H1 (cell line): ENCODE measurements around the gene CRADD. TPM values are rescaled to one million over a fixed set of nuclear protein-coding genes. Genes with fewer than 3 reads are reported as not detected.

Experiments used
- CTCF ChIA-PET: fragments of 300-600 bp; sonication (Branson Sonifier 250); formaldehyde crosslinking; loops from one replicate; lab custom pipeline; 2021; ENCODE audit not compliant: partially characterized antibody; lab: Charles Lee
- POLR2A ChIA-PET: fragments of 300-600 bp; sonication (Branson Sonifier 250); formaldehyde crosslinking; loops from one replicate; lab custom pipeline; 2021; ENCODE audit warnings: inconsistent platforms; ENCODE audit not compliant: partially characterized antibody; lab: Charles Lee
- DNase-seq, 2 experiments: peaks; one replicate each; pipeline versions ENCODE4 v3.0.0 to v3.0.0-alpha.2; 2010 to 2022; ENCODE audit warnings: low spot score in 2 of 2, low read depth in 1 of 2, mixed read lengths in 1 of 2
- FAIRE-seq: peaks from 2 replicates; lab custom pipeline; 2011; peaks lifted over from hg19 to GRCh38; lab: Jason Lieb, UNC
- H2AFZ ChIP-seq: 2 replicates; pipeline ENCODE4 v1.8.1; 2012; ENCODE audit warnings: low read length, inconsistent platforms
- H2AK5ac ChIP-seq: 2 replicates; pipeline ENCODE4 v1.6.1; 2013; ENCODE audit warnings: low read depth, low read length
- H2BK120ac ChIP-seq: replicated peaks from 2 replicates; pipeline ENCODE3; 2013; ENCODE audit warnings: low read depth, low read length, inconsistent platforms
- H2BK12ac ChIP-seq: 2 replicates; pipeline ENCODE4 v1.6.1; 2013; ENCODE audit warnings: low read depth, low read length
- H2BK15ac ChIP-seq: 2 replicates; pipeline ENCODE4 v1.6.1; 2013; ENCODE audit warnings: low read length
- H2BK20ac ChIP-seq: 2 replicates; pipeline ENCODE4 v1.6.1; 2013; ENCODE audit warnings: low read length
- H2BK5ac ChIP-seq: 2 replicates; pipeline ENCODE4 v1.6.1; 2013; ENCODE audit warnings: low read depth, low read length
- H3K14ac ChIP-seq: 2 replicates; pipeline ENCODE4 v1.6.1; 2013; ENCODE audit warnings: inconsistent platforms; ENCODE audit not compliant: insufficient read length
- H3K18ac ChIP-seq: 2 replicates; pipeline ENCODE4 v1.6.1; 2013; ENCODE audit warnings: low read length; ENCODE audit errors: extremely low read depth
- H3K23ac ChIP-seq: 2 replicates; pipeline ENCODE4 v1.6.1; 2013; ENCODE audit warnings: inconsistent platforms; ENCODE audit not compliant: insufficient read length
- H3K23me2 ChIP-seq: 2 replicates; pipeline ENCODE4 v1.6.1; 2013; ENCODE audit warnings: low read depth, low read length
- H3K27ac ChIP-seq: 2 replicates; pipeline ENCODE4 v1.6.1; 2011; ENCODE audit warnings: low read depth, low read length, inconsistent platforms
- H3K27me3 ChIP-seq, 4 experiments: replicated peaks in 1 of 4; 1 replicate in 1 of 4; 2 replicates in 3 of 4; pipeline versions ENCODE4 v1.6.1 to v1.8.1; 2011 to 2013; ENCODE audit warnings: low read length in 3 of 4, mild to moderate bottlenecking in 3 of 4, inconsistent platforms in 2 of 4, mixed read lengths in 2 of 4, moderate library complexity in 1 of 4; ENCODE audit not compliant: control insufficient read depth in 3 of 4, insufficient read depth in 3 of 4; ENCODE audit errors: extremely low read depth in 1 of 4
- H3K36me3 ChIP-seq, 4 experiments: 2 replicates each; pipeline versions ENCODE4 v1.6.1 to v1.8.1; 2011 to 2013; ENCODE audit warnings: mild to moderate bottlenecking in 4 of 4, low read length in 3 of 4, moderate library complexity in 2 of 4, control low read depth in 1 of 4, inconsistent platforms in 1 of 4; ENCODE audit not compliant: insufficient read depth in 4 of 4, control insufficient read depth in 2 of 4
- H3K4ac ChIP-seq: replicated peaks from 2 replicates; pipeline ENCODE3; 2013; ENCODE audit warnings: low read length, low read depth, mixed read lengths, inconsistent platforms; ENCODE audit not compliant: insufficient read length
- H3K4me1 ChIP-seq, 4 experiments: replicated peaks in 1 of 4; 1 replicate in 1 of 4; 2 replicates in 3 of 4; pipeline versions ENCODE4 v1.6.1 to v1.8.1; 2011 to 2013; ENCODE audit warnings: low read length in 3 of 4, inconsistent platforms in 2 of 4, mixed read lengths in 1 of 4; ENCODE audit not compliant: insufficient read depth in 4 of 4, control insufficient read depth in 3 of 4
- H3K4me2 ChIP-seq, 2 experiments: 2 replicates each; pipeline versions ENCODE4 v1.6.1 to v1.8.1; 2011 to 2013; ENCODE audit warnings: low read depth in 2 of 2, low read length in 2 of 2, control low read depth in 1 of 2, inconsistent platforms in 1 of 2, mild to moderate bottlenecking in 1 of 2; ENCODE audit not compliant: insufficient read depth in 1 of 2
- H3K4me3 ChIP-seq, 4 experiments: fragments of 200-600, 300-600 bp in 1 of 4; sonication (generic), shearing (Covaris generic), sonication (Bioruptor Twin) in 1 of 4; 2 replicates each; pipeline versions ENCODE4 v1.5.1 to v1.8.1; 2011 to 2016; ENCODE audit warnings: low read length in 4 of 4, low read depth in 3 of 4, control low read depth in 2 of 4, inconsistent platforms in 2 of 4, mild to moderate bottlenecking in 2 of 4, mixed read lengths in 1 of 4, moderate library complexity in 1 of 4; ENCODE audit not compliant: insufficient read depth in 2 of 4; ENCODE audit errors: extremely low read depth in 1 of 4
- H3K56ac ChIP-seq: replicated peaks from 2 replicates; pipeline ENCODE3; 2013; ENCODE audit warnings: low read depth, mild to moderate bottlenecking, mixed read lengths, low read length, inconsistent platforms; ENCODE audit not compliant: insufficient read length
- H3K79me1 ChIP-seq: 2 replicates; pipeline ENCODE4 v1.6.1; 2013; ENCODE audit warnings: low read depth, low read length, control low read depth
- H3K79me2 ChIP-seq, 2 experiments: 2 replicates each; pipeline versions ENCODE4 v1.6.1 to v1.8.1; 2012 to 2013; ENCODE audit warnings: low read length in 2 of 2, mild to moderate bottlenecking in 2 of 2, inconsistent platforms in 1 of 2; ENCODE audit not compliant: insufficient read depth in 2 of 2, control insufficient read depth in 1 of 2
- H3K9ac ChIP-seq, 4 experiments: replicated peaks in 1 of 4; 1 replicate in 1 of 4; 2 replicates in 3 of 4; pipeline versions ENCODE4 v1.6.1 to v1.8.1; 2011 to 2013; ENCODE audit warnings: low read depth in 3 of 4, low read length in 3 of 4, control low read depth in 2 of 4, mild to moderate bottlenecking in 2 of 4, moderate library complexity in 2 of 4, inconsistent platforms in 1 of 4; ENCODE audit errors: extremely low read depth in 1 of 4
- H3K9me3 ChIP-seq, 2 experiments: 2 replicates each; pipeline versions ENCODE4 v1.6.1 to v1.8.1; 2012 to 2013; ENCODE audit warnings: mild to moderate bottlenecking in 2 of 2, moderate library complexity in 2 of 2, control low read depth in 1 of 2, inconsistent platforms in 1 of 2, low read depth in 1 of 2, low read length in 1 of 2, mixed read lengths in 1 of 2; ENCODE audit not compliant: insufficient read depth in 2 of 2
- H4K20me1 ChIP-seq, 2 experiments: replicated peaks in 1 of 2; 2 replicates each; pipeline versions ENCODE3 to v1.8.1; 2011 to 2013; ENCODE audit warnings: inconsistent platforms in 2 of 2, low read length in 2 of 2, mild to moderate bottlenecking in 1 of 2; ENCODE audit not compliant: insufficient read depth in 2 of 2, control insufficient read depth in 1 of 2
- H4K5ac ChIP-seq: 2 replicates; pipeline ENCODE4 v1.6.1; 2013; ENCODE audit warnings: low read length, low read depth, mixed read lengths, inconsistent platforms; ENCODE audit not compliant: insufficient read length
- H4K8ac ChIP-seq: 2 replicates; pipeline ENCODE4 v1.8.0; 2013; ENCODE audit warnings: mild to moderate bottlenecking, moderate library complexity, low read length, inconsistent platforms; ENCODE audit not compliant: insufficient read depth; ENCODE audit errors: extremely low read depth
- H4K91ac ChIP-seq: replicated peaks from 2 replicates; pipeline ENCODE3; 2013; ENCODE audit warnings: low read length, mixed read lengths, inconsistent platforms; ENCODE audit not compliant: insufficient read length
- ASH2L ChIP-seq: fragments of 200-600, 300-600 bp; sonication (generic); IDR thresholded peaks from one replicate; pipeline ENCODE4 v1.7.1; 2017; ENCODE audit warnings: low read length
- CEBPB ChIP-seq: IDR thresholded peaks from 2 replicates; pipeline ENCODE4 v1.6.1; 2012; ENCODE audit warnings: low read depth, low read length
- JUND ChIP-seq: IDR thresholded peaks from 2 replicates; pipeline ENCODE4 v1.6.1; 2011; ENCODE audit warnings: mild to moderate bottlenecking, improper control_type of control experiment, low read length
- KDM5A ChIP-seq: fragments of 200-600 bp; IDR thresholded peaks from 2 replicates; pipeline ENCODE4 v1.7.1; 2012; ENCODE audit warnings: mild to moderate bottlenecking, low read length, inconsistent platforms, mixed read lengths
- POLR2A ChIP-seq, 2 experiments: IDR thresholded peaks; 1 replicate in 1 of 2; 2 replicates in 1 of 2; pipeline ENCODE4 v1.6.1; 2011; ENCODE audit warnings: low read depth in 2 of 2, low read length in 2 of 2, mild to moderate bottlenecking in 2 of 2; ENCODE audit errors: control extremely low read depth in 1 of 2
- RXRA ChIP-seq: IDR thresholded peaks from 2 replicates; pipeline ENCODE4 v1.6.1; 2011; ENCODE audit warnings: low read depth, mild to moderate bottlenecking, low read length, moderate library complexity; ENCODE audit not compliant: insufficient read depth
- SIN3A ChIP-seq, 2 experiments: IDR thresholded peaks in 1 of 2; conservative IDR thresholded peaks in 1 of 2; 2 replicates each; pipeline ENCODE4 v1.6.1; 2011 to 2012; ENCODE audit warnings: low read length in 2 of 2, improper control_type of control experiment in 1 of 2, low read depth in 1 of 2, mild to moderate bottlenecking in 1 of 2
- SP2 ChIP-seq: IDR thresholded peaks from 2 replicates; pipeline ENCODE4 v1.6.1; 2012; ENCODE audit warnings: mild to moderate bottlenecking, low read length, inconsistent platforms
- SP4 ChIP-seq: IDR thresholded peaks from 2 replicates; pipeline ENCODE4 v1.6.1; 2012; ENCODE audit warnings: low read length, inconsistent platforms
- TCF12 ChIP-seq: IDR thresholded peaks from 2 replicates; pipeline ENCODE4 v1.6.1; 2011; ENCODE audit warnings: low read depth, mild to moderate bottlenecking, low read length
- TEAD4 ChIP-seq: IDR thresholded peaks from 2 replicates; pipeline ENCODE4 v1.6.1; 2012; ENCODE audit warnings: low read depth, low read length, inconsistent platforms, mixed read lengths
- WGBS, 2 experiments: shearing (Covaris generic) in 1 of 2; methylation state at CpG; one replicate each; pipeline versions ENCODE4 v1.1.6 to v1.1.7; 2013 to 2015; ENCODE audit warnings: low lambda C conversion rate in 2 of 2, mixed read lengths in 2 of 2, inconsistent platforms in 1 of 2, low coverage in 1 of 2, missing lambda C conversion rate in 1 of 2; ENCODE audit not compliant: insufficient replicate concordance in 2 of 2, insufficient coverage in 1 of 2, insufficient read length in 1 of 2; ENCODE audit errors: extremely low coverage in 1 of 2, missing lambda C conversion rate in 1 of 2; 5-methylcytosine and 5-hydroxymethylcytosine counted together
- polyA plus RNA-seq, 7 experiments: library from polyadenylated mRNA; depleted of rRNA in 3 of 7; stranded (reverse) in 5 of 7; unstranded in 2 of 7; fragments of >200 nt in 5 of 7; fragments of 200-250 nt in 2 of 7; gene quantifications; 1 replicate in 5 of 7; 2 replicates in 1 of 7; 4 replicates in 1 of 7; pipeline versions ENCODE4 v1.2.1 to v1.2.3, GENCODE V29; 2011 to 2013; ENCODE audit warnings: missing spikeins in 2 of 7, mixed read lengths in 2 of 7
- total RNA-seq: library from RNA; stranded (reverse); fragmentation: NEBNext Ultra II Directional; extraction: Animal tissue kit (Norgen Biotek cat#: 25700); gene quantifications from 2 replicates; pipeline ENCODE4 v1.2.1, GENCODE V29; 2021
- TF ChIP-seq, protein P1 (sequence below): IDR thresholded peaks from 2 replicates; pipeline ENCODE4 v1.6.1; 2011; ENCODE audit warnings: low read depth, mild to moderate bottlenecking, low read length; ENCODE audit not compliant: insufficient read depth
- TF ChIP-seq, protein P2 (sequence below), 3 experiments: IDR thresholded peaks; 1 replicate in 2 of 3; 2 replicates in 1 of 3; pipeline versions ENCODE4 v1.5.1 to v1.6.1; 2011; ENCODE audit warnings: low read length in 3 of 3, mild to moderate bottlenecking in 3 of 3, inconsistent platforms in 2 of 3, low read depth in 1 of 3, moderate library complexity in 1 of 3; ENCODE audit not compliant: insufficient read depth in 1 of 3; ENCODE audit errors: control extremely low read depth in 1 of 3

The CRADD gene
- total and polyA plus RNA-seq, 2 of the 8 experiments (the other 6 are each of a cell fraction or from before 2014, with no cell fraction given), result 8.1 to 15.4 TPM

DNA sequence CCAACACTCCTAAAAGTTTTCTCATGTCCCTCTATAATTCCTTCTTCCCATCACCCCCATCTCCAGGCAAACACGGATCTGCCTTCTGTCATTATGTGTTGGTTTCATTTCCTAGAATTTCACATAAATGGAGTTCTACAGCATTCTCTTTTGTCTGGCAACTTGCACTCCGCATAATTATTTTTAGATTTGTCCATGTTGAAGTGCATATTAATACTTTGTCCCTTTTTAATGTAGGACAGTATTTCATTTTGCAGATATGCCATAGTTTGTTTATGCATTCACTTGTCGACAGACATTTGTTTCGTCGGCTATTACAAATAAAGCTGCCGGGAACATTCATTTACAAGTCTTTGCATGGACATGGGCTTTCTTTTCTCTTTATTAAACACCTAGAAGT is 150.0 kb downstream of the CRADD start:
- no peak overlapping the region for H2AK5ac ChIP-seq
- no peak overlapping the region for H4K8ac ChIP-seq
- no peak overlapping the region for H2AFZ ChIP-seq
- no peaks in the 10 kb centered on the region for H3K79me2 ChIP-seq
- no peaks in the 10 kb centered on the region; a peak in 1 of 7 replicates for H3K27me3 ChIP-seq
- no peak for FAIRE-seq
- no peak overlapping the region for H2BK15ac ChIP-seq
- H3K4me1 ChIP-seq, result peaks cover 2 to 10% (median 6%) of the 10 kb centered on the region in 4 experiments; a peak in 5 of 7 replicates
- H3K4me3 ChIP-seq, result no peak overlapping the region
- TF ChIP-seq ASH2L (no peak), POLR2A (IDR thresholded peaks at IDR 0.05; ENCODE audit: control extremely low read depth in 1 of 2, low read depth in 2 of 2, low read length in 2 of 2) (no peak), TEAD4 (no peak), SIN3A (conservative IDR thresholded peaks at IDR 0.05 in 1 of 2, IDR thresholded peaks at IDR 0.05 in 1 of 2; ENCODE audit: low read depth in 1 of 2, low read length in 2 of 2) (no peak), TCF12 (no peak), SP4 (no peak), KDM5A (no peak), JUND (no peak), RXRA (no peak), SP2 (no peak), CEBPB (no peak)
- TF ChIP-seq, protein P1, sequence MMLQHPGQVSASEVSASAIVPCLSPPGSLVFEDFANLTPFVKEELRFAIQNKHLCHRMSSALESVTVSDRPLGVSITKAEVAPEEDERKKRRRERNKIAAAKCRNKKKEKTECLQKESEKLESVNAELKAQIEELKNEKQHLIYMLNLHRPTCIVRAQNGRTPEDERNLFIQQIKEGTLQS, result no peak
- TF ChIP-seq, protein P2, sequence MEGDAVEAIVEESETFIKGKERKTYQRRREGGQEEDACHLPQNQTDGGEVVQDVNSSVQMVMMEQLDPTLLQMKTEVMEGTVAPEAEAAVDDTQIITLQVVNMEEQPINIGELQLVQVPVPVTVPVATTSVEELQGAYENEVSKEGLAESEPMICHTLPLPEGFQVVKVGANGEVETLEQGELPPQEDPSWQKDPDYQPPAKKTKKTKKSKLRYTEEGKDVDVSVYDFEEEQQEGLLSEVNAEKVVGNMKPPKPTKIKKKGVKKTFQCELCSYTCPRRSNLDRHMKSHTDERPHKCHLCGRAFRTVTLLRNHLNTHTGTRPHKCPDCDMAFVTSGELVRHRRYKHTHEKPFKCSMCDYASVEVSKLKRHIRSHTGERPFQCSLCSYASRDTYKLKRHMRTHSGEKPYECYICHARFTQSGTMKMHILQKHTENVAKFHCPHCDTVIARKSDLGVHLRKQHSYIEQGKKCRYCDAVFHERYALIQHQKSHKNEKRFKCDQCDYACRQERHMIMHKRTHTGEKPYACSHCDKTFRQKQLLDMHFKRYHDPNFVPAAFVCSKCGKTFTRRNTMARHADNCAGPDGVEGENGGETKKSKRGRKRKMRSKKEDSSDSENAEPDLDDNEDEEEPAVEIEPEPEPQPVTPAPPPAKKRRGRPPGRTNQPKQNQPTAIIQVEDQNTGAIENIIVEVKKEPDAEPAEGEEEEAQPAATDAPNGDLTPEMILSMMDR (IDR thresholded peaks at IDR 0.05; ENCODE audit: control extremely low read depth in 1 of 3, insufficient read depth in 1 of 3, low read depth in 1 of 3, low read length in 3 of 3), result no peak
- no peaks in the 10 kb centered on the region for H3K9me3 ChIP-seq
- no peaks in the 10 kb centered on the region for H3K79me1 ChIP-seq
- no peak overlapping the region for H3K27ac ChIP-seq
- no peak overlapping the region for H4K91ac ChIP-seq
- ChIA-PET POLR2A (no interaction called here), CTCF (interaction anchor here (3.6 kb wide), 1 partner anchor 274 kb away, joined by 18 read pairs; no protein-coding TSS in a partner anchor)
- DNase-seq, result no peak
- H3K23me2 ChIP-seq, result no peaks in the 10 kb centered on the region
- no peak overlapping the region for H3K4ac ChIP-seq
- H3K23ac ChIP-seq, result no peak overlapping the region
- no peak overlapping the region for H3K18ac ChIP-seq
- no peak overlapping the region for H4K5ac ChIP-seq
- no peak overlapping the region for H3K56ac ChIP-seq
- H4K20me1 ChIP-seq, result no peaks in the 10 kb centered on the region
- H2BK120ac ChIP-seq, result no peak overlapping the region
- H3K4me2 ChIP-seq, result no peak overlapping the region
- no peak overlapping the region for H3K14ac ChIP-seq
- H2BK5ac ChIP-seq, result no peak overlapping the region
- no peak overlapping the region for H3K9ac ChIP-seq
- WGBS, 2 experiments, result 76% methylated on average over 6 of the region's 6 CpGs; no CpG with 5 or more reads in 1 of the 2 experiments
- H2BK12ac ChIP-seq, result no peak overlapping the region
- H2BK20ac ChIP-seq, result no peak overlapping the region
- H3K36me3 ChIP-seq, result no peaks in the 10 kb centered on the region
